Suppressor macrophage (primary cell): ENCODE data around the gene CDKL5.
"Not testable (repeated sequence)": the region's sequence is repeated elsewhere in the genome, so short reads cannot be mapped to it uniquely, and the experiment has no call there.

Experiments
- DNase-seq, 4 experiments: peaks; one replicate each; pipeline ENCODE4 v3.0.0-alpha.2; 2020 to 2022
- total RNA-seq, 17 experiments: gene quantifications; one replicate each; lab custom pipeline; 2026; ENCODE audit warnings: mixed read lengths in 6 of 17, inconsistent platforms in 3 of 17; lab: John Stamatoyannopoulos, UW

Gene CDKL5
- 6.6 to 23.3 (median 11.2) reads per million in 17 experiments for total RNA-seq

DNA sequence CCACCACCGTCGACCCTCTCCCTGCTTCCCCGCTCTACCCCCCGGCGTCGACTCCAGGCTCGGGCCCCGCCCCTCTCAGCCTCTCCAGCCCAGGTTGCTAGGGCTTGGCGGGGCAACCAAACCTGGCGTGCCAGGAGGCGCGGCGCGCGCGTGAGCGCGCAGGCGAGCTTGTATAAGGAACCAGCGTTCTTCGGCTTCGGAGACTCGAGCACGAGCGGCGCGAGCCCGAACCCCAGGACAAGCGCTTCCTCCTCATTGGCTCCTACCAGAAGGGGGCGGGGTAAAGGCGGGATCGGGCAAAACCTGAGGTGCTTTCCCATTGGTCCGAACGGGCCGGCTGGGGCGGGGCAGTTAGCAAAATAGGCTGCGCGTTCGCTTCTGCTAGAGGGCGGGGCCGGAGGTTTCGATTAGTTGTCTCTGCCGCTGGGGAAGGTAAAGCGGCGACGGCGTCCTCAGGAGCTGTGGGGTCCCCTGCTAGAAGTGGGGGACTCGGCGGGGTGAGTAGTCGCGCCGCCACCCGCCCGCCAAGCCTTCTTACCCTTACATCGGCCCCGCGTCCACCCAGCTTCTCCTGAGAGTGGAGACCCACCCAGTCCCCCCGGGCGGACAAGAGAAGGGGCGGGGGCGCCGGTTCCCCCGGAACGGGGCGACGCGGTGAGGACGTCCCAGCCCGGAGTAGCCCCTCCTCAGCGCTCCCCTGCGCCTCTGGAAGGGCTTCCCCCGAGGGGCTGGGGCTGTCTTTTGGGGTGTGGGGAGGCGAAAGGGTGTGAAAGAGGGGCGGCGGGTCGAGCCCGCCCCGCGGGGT is at the start of gene CDKL5:
TSS of gene CDKL5 (plus strand) at position 410 of the 805 bp plus-strand sequence. CDS start 81,489 bp downstream, outside the sequence.
- peak; percentile 93 to 96 (median 96) for DNase-seq

DNA sequence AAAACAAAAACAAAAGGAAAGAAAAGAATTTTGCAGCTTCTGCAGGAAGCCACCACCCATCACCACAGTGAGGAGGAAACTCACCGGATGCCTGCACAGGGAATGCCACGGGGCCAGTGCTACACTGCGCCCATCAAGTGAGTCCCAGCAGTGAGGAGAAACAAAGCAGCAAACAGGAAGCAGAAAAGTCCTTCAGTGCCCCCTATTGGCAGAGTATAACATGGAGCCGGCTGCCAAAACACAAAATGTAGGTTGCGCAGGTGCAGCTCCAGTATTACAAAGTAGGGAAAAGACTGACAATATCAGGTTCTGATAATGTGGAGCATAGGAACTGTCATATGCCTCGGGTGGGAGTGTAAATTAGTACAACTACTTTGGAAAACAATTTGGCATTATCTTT is 47.6 kb upstream of the CDKL5 start:
- DNase-seq: peak; percentile 35 to 62 (median 48)

DNA sequence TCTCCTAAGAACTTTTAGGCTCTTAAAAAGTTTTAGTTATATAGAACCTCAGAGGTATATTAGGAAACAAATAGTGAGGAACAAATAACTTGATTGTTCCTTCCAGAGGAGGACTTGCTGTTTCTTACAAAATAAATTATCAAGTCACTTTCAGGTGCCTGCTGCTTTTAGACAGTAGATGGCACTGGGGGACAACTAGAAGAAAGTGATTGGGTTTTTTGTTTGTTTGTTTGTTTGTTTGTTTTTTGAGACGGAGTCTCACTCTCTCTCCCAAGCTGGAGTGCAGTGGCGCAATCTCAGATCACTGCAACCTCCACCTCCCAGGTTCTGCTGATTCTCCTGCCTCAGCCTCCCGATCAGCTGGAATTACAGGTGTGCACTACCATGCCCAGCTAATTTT is 35.4 kb upstream of the CDKL5 start:
- DNase-seq: no peak

DNA sequence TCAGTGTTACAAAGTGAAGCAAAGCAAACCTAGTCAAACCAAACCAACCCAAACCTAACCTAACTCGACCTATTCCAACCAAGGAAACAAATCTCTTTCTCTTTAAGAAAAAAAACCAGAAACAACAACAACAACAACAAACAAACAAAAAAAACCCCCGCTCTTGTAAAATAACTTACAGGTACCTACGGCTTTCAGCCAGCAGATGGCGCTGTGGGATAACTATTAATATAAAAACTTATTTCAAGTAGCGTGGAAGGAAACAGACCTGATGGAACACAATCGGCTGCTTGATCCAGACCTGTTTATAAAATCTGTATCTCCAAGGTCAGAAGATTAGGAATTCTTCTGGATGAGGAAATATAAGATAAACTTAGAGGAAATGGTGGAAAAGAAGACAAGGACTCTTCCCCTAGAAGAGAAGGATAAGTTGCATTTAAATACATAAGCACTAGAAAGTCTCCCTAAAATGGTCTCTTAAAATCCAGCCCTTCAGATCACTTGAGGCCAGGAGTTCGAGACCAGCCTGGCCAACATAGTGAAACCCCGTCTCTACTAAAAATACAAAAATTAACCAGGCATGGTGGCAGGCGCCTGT is 34.4 kb upstream of the CDKL5 start:
- peak; percentile 62 to 81 (median 77) for DNase-seq

DNA sequence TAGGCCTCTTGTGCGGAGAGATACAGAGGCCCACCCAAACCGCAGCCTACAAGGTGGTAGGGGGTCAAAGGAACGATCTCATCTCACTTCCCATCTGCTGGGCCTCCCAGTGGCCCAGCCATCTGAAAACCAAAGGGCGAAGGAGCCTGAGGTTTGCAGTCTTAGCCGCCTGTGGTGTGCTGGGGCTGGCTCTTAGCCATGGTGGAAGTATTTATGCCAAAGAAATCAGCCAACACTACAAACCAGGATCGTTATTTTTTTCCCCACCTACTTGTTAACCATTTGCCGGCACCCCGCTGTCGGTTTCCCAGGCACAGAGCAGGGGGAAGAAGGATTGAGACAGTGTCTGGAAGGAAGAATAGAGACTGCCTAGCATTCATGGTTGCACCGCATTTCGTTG is 30.9 kb upstream of the CDKL5 start:
- DNase-seq: no peak

DNA sequence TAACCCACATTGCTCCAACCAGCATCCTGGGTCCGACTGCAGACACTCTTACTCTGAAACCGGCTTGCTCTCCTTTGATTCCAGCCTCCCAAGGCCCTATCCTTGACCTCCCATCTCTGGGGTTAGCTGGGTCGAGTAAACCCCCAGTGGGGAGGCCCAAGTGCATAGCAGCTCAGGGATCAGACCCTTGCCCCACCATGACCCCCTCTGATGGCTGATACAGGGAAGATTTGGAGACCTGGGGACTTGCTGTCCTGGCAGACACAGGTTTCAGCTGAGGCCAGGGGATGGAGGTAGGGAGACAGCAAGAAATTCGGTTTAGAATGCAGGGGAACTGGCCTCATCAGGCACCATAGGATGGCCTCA is 23.6 kb upstream of the CDKL5 start:
- DNase-seq: no peak

DNA sequence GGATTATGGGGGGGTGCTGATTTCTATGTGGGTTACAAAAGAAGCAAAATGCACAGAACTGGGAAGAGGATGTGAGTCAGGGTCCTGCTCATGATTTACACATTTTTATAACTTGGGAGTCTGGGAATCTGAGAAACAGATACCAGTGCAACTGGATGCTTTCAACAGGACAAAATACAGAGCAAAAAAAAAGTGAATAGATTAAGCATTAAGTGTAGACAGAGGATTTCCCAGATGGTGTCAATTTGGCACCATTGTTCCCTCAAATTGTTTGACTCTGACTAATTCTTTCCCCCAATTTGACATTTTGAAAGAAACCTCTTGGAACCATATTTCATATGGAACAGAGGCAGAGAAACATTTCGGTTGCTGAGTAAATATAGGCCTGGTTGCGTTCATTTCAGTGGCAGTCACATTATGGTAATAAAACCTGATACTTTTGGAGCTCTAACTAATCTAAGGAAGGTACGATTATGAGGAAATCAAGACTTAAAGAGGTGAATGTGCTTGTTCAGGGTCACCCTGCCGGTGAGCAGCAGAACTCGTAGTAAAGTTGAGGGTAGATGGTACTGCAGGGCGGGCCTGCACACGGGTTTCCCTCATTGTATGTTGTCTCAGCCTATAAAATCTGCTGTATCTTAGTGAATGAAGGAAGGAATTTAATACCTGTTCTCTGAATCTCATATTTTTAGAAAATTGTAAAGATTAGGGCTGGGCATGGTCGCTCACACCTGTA is 18.7 kb upstream of the CDKL5 start:
- no peak for DNase-seq

DNA sequence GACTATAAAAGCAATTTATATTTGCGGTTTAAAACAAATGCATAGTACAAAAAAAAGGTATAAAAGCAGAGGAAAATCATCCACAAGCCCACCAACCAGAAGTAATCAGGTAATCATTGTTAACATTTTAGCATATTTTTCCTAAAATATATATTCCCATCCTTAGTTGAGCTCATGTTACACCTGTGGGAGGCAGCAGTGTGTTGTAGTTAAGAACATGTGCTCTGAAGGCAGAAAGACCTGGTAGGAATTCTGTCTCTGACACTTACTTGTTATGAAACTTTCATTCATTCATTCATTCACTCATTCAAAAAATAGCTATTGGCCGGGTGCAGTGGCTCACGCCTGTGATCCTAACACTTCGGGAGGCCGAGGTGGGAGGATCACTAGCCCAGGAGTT is 15.4 kb upstream of the CDKL5 start:
- peak in 2 of 4 experiments; percentile 5 to 10 for DNase-seq

DNA sequence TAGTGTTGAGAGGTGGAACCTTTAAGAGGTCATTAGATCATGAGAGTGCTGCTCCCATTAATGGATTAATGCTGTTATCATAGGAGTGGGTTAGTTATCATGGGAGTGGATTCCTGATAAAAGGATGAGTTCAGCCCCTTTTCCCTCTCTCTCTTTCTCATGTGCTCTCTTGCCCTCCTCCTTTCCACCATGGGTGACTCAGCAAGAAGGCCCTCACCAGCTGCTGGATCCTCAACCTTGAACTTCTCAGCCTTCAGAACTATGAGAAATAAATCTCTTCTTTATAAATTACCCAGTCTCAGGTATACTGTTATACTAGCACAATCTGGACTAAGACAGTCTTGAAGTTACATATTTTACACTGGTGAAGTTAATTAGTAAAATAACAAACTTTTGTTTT is 10.0 kb upstream of the CDKL5 start:
- DNase-seq: no peak

DNA sequence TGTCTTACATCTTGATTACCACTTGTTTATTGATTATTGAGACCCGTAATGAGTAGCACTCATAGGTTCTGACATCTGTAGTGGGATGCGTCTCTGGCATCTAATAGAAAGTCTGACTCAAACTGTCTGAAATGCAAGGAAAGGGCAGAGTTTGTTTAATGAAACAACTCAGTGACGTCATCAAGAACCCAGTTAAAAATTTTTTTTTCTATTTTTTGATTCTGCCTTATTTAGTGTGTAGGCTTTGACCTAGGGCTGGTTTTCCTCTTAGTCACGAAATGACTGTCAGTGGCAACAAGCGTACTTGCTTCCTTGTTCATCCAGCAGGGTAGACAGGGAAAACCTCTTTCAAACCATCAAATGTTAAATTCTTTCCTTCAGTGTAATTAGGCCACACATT is 3.1 kb upstream of the CDKL5 start:
- no peak for DNase-seq

DNA sequence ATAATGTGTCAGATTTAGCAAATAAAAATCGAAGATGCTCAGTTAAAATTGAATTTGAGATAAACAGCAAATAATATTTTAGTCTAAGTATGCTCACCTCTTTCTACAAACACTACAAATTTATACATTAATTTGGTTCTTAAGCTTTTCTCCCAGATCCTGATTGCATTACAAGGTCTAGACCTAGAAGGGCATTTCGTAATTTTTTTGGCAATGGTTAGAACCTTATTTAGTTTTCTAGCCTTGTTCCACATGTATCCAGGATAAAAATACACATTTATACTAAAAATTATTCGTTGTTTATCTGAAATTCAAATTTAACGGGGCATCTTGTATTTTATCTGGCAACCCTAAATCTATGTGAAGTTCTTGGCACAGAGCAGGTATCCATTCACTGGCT is 2.5 kb upstream of the CDKL5 start:
- no peak for DNase-seq

DNA sequence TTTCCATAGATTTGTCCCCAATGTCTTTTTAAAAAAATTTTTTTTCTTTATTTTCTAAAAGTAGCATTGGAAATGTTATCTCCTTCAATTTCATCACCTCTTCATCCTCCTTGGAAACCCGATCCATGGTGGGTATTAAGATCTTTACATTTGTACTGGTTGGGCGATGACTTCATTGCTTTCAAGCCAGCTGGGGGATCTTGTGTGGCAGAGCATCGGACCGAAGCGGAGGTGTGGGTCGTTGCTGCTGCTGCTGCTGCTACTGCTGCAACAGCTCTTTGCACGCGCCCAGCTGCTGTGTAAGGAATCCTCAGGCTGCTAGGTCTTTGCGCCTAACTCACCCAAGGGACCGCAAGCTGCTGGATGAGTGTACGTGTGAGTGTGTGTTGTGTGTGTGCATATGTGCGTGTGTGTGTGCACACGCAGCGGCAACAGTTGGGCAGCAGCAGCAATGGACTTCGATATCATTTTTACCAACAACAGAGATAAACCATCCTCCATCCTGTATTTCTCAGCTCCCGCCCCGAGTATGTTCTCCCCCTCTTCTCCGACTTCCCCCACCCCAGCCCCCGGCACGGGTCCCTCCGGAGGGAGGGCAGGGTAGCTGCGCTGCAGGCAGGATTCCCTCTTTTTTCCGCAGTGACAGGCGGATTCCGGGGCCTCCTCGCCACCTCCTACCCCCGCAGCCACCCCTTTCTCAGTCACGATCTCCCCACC is 768 bp upstream of the CDKL5 start:
- DNase-seq: peak; percentile 7 to 43 (median 36)

DNA sequence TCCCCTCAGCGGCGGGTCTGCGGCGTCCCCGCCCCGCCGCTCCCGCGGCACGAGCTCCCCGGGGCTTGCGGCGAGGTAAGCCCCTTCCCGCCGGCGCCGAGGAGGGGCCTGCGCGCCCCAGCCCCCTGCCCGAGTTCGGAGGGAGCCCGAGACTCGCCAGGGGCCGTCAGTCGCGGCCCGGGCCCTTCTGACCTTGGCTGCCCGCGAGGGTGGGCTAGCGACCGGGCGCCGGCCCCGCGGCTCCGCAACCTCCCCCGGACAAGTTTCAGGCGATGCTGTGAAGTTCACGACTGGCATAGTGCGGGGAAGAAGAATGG is 554 bp downstream of the CDKL5 start:
- peak in 1 of 4 experiments; percentile 4 for DNase-seq

DNA sequence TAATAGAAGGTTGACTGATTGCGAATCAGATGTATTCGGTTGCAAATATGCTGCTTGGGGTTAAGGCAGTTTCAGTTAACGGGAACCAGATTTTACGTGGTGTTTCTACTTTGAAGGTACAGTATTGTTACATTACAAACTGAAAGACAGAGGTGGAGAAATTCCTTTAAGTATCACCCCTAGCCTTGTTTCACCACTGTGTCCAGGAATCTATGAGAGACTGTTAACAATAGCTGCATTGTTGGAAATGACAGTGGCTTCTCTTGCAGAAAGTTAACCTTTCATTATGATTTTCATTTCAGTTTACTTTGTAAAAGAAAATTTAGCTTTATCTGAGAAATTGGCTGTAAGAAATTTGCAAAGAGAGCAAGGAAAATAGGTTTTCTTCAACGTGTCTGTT is 2.6 kb downstream of the CDKL5 start:
- no peak for DNase-seq

DNA sequence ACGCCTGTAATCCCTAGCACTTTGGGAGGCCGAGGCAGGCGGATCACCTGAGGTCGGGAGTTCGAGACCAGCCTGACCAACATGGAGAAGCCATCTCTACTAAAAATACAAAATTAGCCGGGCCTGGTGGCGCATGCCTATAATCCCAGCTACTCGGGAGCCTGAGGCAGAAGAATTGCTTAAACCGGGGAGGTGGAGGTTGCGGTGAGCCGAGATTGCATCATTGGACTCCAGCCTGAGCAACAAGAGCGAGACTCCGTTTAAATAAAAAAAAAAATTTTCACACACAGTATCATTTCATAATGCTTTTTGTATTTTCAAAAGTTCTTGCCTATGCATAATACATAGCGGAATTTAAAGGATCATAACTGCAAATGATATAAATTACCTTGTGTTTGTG is 7.9 kb downstream of the CDKL5 start:
- not testable (repeated sequence) for DNase-seq

DNA sequence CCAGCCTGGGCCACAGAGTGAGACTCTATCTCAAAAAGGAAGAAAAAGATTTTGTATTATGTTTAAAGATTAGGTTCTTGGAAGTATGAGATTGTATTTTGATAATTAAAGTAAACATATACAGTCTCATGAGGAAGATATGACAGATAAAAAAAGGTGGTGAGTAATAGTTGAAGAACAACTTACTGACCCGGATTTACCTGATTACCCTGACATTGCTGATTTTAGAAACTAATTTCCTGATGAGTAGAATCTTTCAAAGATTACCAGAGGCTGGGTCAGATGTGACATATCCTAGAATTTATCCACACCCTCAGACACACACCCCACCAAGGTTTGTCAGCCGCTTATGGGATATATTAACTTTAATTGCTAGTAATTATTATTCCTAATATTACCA is 9.5 kb downstream of the CDKL5 start:
- no peak for DNase-seq

DNA sequence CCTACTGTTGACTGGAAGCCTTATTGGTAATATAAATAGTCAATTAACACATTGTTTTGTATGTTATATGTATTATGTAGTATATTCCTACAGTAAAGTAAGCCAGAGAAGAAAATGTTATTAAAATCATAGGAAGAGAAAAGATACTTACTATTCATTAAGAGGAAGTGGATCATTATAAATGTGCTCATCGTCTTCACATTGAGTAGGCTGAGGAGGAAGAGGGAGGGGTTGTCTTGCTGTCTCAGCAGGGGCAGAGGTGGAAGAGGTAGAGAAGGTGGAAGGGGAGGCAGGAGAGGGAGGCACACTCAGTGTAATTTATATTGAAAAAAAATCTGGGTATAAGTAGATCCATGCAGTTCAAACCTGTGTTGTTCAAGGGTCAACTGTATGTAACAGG is 10.6 kb downstream of the CDKL5 start:
- peak in 3 of 4 experiments; percentile 8 to 22 (median 17) for DNase-seq

DNA sequence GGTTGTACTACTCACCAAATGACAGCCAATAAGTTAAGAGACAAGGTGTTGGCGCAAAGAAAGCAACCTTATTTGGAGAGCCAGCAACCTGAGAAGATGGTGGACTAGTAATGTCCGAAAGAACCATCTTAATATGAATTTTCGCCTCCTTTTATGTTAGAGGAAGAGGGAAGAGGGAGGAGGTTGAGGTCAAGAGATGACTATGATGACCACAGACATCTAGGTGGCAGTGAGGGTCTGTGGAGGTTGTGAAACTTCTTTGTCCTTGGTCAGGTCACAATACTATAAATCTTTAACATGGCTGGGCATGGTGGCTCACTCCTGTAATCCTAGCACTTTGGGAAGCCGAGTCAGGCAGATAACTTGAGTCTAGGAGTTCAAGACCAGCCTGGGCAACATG is 15.4 kb downstream of the CDKL5 start:
- DNase-seq: no peak

DNA sequence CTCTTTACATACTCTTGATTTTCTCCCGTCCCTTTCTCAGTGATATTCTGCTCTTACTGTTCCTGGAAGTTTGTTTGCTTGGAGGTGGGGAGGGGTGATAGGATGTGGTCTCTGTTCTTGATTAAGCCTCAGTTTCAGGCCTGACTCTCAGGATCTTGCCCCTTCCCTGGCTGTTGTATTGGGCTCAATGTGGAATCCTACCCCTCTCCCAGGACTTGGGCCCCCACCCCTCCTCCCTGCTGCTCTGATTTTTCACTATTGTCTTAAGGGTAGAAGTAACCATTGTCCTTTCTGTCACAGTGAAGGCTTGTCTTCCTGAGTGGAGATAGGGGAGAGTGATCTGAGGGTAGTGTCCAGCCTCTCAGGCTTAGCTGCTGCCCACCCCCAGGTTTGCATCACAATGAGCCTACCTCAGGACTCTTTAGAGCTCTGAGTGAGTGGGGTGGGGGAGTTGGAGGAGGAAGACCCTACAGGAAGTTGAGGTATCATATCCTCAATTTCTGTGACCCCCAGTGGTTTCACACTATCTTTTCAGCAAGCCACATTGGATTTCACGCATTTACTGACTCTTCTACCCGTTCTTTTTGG is 16.5 kb downstream of the CDKL5 start:
- no peak for DNase-seq

DNA sequence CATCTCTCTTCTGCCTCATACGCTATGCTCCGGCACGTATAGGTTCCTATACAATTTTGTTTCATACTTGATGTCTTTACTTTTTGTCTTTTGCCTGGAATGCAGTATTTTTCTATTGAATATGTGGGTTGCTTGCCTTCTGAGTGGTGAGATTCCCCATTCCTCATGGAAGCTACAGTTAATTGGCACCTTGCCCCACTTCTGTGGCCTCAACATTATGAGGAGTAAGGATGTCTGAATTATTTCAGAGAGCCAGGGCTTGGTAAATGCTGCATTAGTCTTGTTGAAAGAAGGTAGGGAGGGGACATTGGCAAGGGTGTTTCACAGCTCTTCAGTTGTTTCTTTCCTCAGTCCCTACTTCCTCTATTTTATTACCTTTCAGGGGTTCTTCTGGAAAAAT is 23.0 kb downstream of the CDKL5 start:
- no peak for DNase-seq

DNA sequence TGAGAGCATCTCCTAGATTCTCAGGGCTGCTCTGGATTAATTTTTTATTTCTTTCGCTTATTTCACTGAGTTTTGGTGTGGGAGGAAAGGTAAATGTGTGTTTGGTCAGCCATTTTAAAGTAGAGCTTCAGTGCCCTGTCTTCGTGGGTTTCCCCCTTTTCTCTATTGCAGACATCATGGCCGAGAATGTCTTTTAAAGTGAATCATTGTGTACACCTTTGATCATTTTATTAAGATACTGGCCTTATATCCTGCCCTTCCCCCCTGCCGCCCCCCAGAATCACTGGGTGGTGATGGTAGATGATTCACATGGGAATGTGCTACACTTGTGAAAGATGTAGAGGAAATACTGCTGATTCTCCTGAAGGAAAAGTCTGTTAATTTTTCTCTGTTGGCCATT is 23.8 kb downstream of the CDKL5 start:
- no peak for DNase-seq

DNA sequence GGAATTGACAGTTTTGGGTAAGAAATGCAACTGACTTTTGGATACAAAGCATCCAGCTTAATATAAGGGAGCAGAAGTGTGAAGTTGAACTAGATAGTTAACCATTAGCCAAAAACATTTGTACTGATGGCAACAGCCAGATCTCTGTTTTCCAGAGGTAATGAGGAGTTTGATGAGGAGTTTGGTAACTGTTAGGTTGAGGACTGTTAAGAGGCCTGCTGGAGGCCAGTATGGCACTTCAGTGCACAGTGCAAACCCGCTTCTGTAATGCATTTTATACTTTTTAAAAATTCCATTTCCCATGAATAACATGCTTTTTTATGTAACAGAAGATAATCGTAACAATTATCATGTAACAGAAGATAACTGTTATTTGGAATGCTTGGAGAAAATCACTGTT is 30.0 kb downstream of the CDKL5 start:
- no peak for DNase-seq

DNA sequence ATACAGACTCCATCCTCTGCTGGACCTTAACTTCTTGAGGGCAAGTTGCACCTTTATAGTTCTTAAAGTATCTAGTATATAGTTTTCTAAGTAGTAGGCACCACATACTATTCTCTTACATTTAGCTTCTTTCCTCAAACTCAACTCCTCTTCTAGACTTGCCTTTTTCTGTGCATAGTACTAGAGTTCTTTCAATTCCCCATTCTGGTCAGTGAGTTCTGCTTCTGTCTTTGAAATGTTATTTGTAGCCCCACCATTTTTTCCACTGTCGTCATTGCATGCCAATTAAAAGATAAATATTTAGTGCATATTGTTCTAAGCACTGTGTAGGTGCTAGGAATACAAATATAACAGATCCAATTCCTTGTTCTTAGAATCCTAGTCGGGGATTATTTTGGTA is 31.6 kb downstream of the CDKL5 start:
- DNase-seq: peak in 3 of 4 experiments; percentile 6 to 19 (median 8)
